Measurements from ENCODE around the gene PRKAG2. TPM values are rescaled to one million over a fixed set of nuclear protein-coding genes. Genes with fewer than 3 reads are reported as not detected.
"Not testable (repeated sequence)": the region's sequence is repeated elsewhere in the genome, so short reads cannot be mapped to it uniquely, and the experiment has no call there.

The PRKAG2 gene
- total RNA-seq, 2 experiments from 2014 or later: 23.5 to 25.6 TPM

- no peaks in the 10 kb centered on the region for H3K27me3 Mint-ChIP-seq
- peaks cover 19% of the 10 kb centered on the region for H3K4me1 Mint-ChIP-seq (ENCODE audit: low read depth)
- CTCF ChIA-PET: interaction anchor here (0.8 to 8.8 kb wide), 3 partner anchors 10 to 123 kb away, joined by 3 to 62 read pairs (median 4); no protein-coding TSS in a partner anchor
- no peaks in the 10 kb centered on the region for H3K36me3 Mint-ChIP-seq
- H3K27ac Mint-ChIP-seq: no peak overlapping the region
- POLR2A ChIA-PET: no interaction called here
- no peak overlapping the region for H3K4me3 Mint-ChIP-seq
- H3K9me3 Mint-ChIP-seq: no peaks in the 10 kb centered on the region
- intact Hi-C loops (cut with micrococcal nuclease): loop anchor here (5.0 to 10.0 kb wide), 2 partner anchors 283 to 440 kb away; no protein-coding TSS in a partner anchor
- peak; percentile 28 for DNase-seq
Measured at GRCh38 chr7:151755131-151755801, 121.6 kb downstream of the PRKAG2 start.

GRCh38 chr7:151754688-151755130, 122.2 kb downstream of the PRKAG2 start:
- no peaks in the 10 kb centered on the region for H3K27me3 Mint-ChIP-seq
- POLR2A ChIA-PET: no interaction called here

DNA sequence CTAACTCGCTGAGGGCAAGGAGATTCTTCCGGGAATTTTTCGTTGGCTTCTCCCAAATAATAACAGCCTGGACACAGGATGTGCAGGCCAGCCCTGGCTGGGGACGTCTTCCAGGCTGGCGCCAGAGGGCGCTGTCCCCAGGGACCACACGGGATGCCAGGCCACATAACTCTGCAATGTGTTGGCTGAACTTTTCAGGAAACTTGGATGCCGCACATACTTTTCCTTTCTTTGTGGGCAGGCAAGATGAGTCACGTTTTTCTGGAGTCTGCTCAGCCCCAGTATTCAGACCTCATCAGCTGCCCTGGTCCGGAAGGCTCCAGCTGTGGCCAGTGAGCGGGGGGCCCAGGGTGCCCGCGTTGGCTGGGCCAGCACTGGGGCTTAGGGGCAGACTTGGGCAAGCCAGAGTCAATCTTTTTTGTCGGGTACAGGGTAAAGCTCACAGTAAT, 122.7 kb downstream of the PRKAG2 start:
- Mint-ChIP-seq H3K36me3 (peaks cover 1% of the 10 kb centered on the region), H3K27me3 (no peaks in the 10 kb centered on the region), H3K4me1 (ENCODE audit: low read depth) (peaks cover 17% of the 10 kb centered on the region), H3K27ac (peak overlapping the region; percentile 13), H3K4me3 (no peak overlapping the region), H3K9me3 (no peaks in the 10 kb centered on the region)
- POLR2A ChIA-PET: no interaction called here
- CTCF ChIA-PET: interaction anchor here (1.0 to 8.8 kb wide), 4 partner anchors 21 to 122 kb away, joined by 3 to 62 read pairs (median 4); no protein-coding TSS in a partner anchor
- intact Hi-C loops (cut with micrococcal nuclease): loop anchor here (10.0 kb wide), 1 partner anchor 439 kb away; no protein-coding TSS in a partner anchor
- peak; percentile 35 for DNase-seq

More at GRCh38 chr7:151754688-151755130, 122.2 kb downstream of the PRKAG2 start:
- H3K36me3 Mint-ChIP-seq: no peaks in the 10 kb centered on the region
- no peak overlapping the region for H3K4me3 Mint-ChIP-seq
- H3K9me3 Mint-ChIP-seq: no peaks in the 10 kb centered on the region
- DNase-seq: no peak
- H3K4me1 Mint-ChIP-seq (ENCODE audit: low read depth): peaks cover 19% of the 10 kb centered on the region
- intact Hi-C loops (cut with micrococcal nuclease): loop anchor here (5.0 to 10.0 kb wide), 2 partner anchors 282 to 440 kb away; no protein-coding TSS in a partner anchor
- CTCF ChIA-PET: interaction anchor here (1.4 to 8.8 kb wide), 3 partner anchors 28 to 122 kb away, joined by 3 to 62 read pairs (median 6); no protein-coding TSS in a partner anchor
- no peak overlapping the region for H3K27ac Mint-ChIP-seq

GRCh38 chr7:151752816-151753595, 123.9 kb downstream of the PRKAG2 start:
- H3K4me3 Mint-ChIP-seq: no peak overlapping the region
- peaks cover 17% of the 10 kb centered on the region for H3K4me1 Mint-ChIP-seq (ENCODE audit: low read depth)
- peaks cover 1% of the 10 kb centered on the region for H3K36me3 Mint-ChIP-seq
- intact Hi-C loops (cut with micrococcal nuclease): loop anchor here (10.0 kb wide), 1 partner anchor 438 kb away; no protein-coding TSS in a partner anchor
- H3K27me3 Mint-ChIP-seq: no peaks in the 10 kb centered on the region
- H3K27ac Mint-ChIP-seq: no peak overlapping the region
- no peak for DNase-seq
- no peaks in the 10 kb centered on the region for H3K9me3 Mint-ChIP-seq
- CTCF ChIA-PET: interaction anchor here (1.0 to 1.4 kb wide), 2 partner anchors 20 to 29 kb away, joined by 3 to 6 read pairs; no protein-coding TSS in a partner anchor
- POLR2A ChIA-PET: no interaction called here

GRCh38 chr7:151752037-151752436, 124.9 kb downstream of the PRKAG2 start:
- intact Hi-C loops (cut with micrococcal nuclease): loop anchor here (10.0 kb wide), 1 partner anchor 437 kb away; no protein-coding TSS in a partner anchor
- DNase-seq: no peak
- peaks cover 24% of the 10 kb centered on the region for H3K4me1 Mint-ChIP-seq (ENCODE audit: low read depth)
- peaks cover 3% of the 10 kb centered on the region for H3K36me3 Mint-ChIP-seq
- H3K27me3 Mint-ChIP-seq: no peaks in the 10 kb centered on the region
- H3K9me3 Mint-ChIP-seq: no peaks in the 10 kb centered on the region
- ChIA-PET POLR2A (no interaction called here), CTCF (interaction anchor here (2.1 kb wide), 1 partner anchor 8 kb away, joined by 9 read pairs; no protein-coding TSS in a partner anchor)
- H3K27ac Mint-ChIP-seq: no peak overlapping the region
- H3K4me3 Mint-ChIP-seq: no peak overlapping the region

GRCh38 chr7:151748733-151749132, 128.2 kb downstream of the PRKAG2 start:
- Mint-ChIP-seq H3K4me3 (no peak overlapping the region), H3K9me3 (no peaks in the 10 kb centered on the region), H3K36me3 (peaks cover 3% of the 10 kb centered on the region), H3K4me1 (ENCODE audit: low read depth) (peaks cover 30% of the 10 kb centered on the region), H3K27me3 (no peaks in the 10 kb centered on the region), H3K27ac (no peak overlapping the region)
- ChIA-PET POLR2A (no interaction called here), CTCF (interaction anchor here (0.7 to 1.1 kb wide), 2 partner anchors 10 to 11 kb away, joined by 3 to 4 read pairs; no protein-coding TSS in a partner anchor)
- intact Hi-C loops (cut with micrococcal nuclease): loop anchor here (5.0 kb wide), 1 partner anchor 396 kb away; no protein-coding TSS in a partner anchor
- no peak for DNase-seq

DNA sequence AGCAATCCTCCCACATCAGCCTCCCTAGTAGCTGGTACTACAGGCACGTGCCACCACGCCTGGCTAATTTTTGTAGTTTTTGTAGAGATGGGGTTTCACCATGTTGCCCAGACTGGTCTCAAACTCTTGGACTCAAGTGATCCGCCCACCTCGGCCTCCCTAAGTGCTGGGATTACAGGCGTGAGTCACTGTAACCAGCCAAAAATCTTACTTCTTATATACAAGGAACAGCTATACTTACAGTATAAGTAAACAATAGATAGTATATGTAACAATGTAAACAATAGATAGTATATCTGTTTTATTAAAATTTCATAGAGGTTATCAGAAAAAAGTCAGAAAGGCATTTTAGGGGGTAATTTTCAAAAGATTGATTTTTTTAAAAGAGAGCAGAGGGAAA, 128.9 kb downstream of the PRKAG2 start:
- H3K9me3 Mint-ChIP-seq, H3K4me3 Mint-ChIP-seq, H3K36me3 Mint-ChIP-seq, H3K27me3 Mint-ChIP-seq, DNase-seq, POLR2A ChIA-PET, H3K27ac Mint-ChIP-seq: not testable (repeated sequence)
- intact Hi-C loops (cut with micrococcal nuclease): loop anchor here (5.0 kb wide), 1 partner anchor 396 kb away; no protein-coding TSS in a partner anchor
- CTCF ChIA-PET: interaction anchor here (0.7 to 1.1 kb wide), 3 partner anchors 11 to 12 kb away, joined by 3 to 4 read pairs (median 3); no protein-coding TSS in a partner anchor
- H3K4me1 Mint-ChIP-seq (ENCODE audit: low read depth): peaks cover 36% of the 10 kb centered on the region

- ChIA-PET POLR2A (interaction anchor here (1.2 kb wide), 1 partner anchor 112 kb away, joined by 4 read pairs; no protein-coding TSS in a partner anchor), CTCF (interaction anchor here (0.6 to 1.3 kb wide), 4 partner anchors 10 to 175 kb away, joined by 3 to 5 read pairs (median 3); no protein-coding TSS in a partner anchor)
- Mint-ChIP-seq H3K27ac (no peak overlapping the region), H3K27me3 (no peaks in the 10 kb centered on the region), H3K9me3 (no peaks in the 10 kb centered on the region), H3K36me3 (peaks cover 3% of the 10 kb centered on the region), H3K4me3 (no peak overlapping the region), H3K4me1 (ENCODE audit: low read depth) (peaks cover 41% of the 10 kb centered on the region)
- DNase-seq: no peak
- intact Hi-C loops (cut with micrococcal nuclease): loop anchor here (2.0 to 5.0 kb wide), 3 partner anchors 19 to 393 kb away; no protein-coding TSS in a partner anchor
Measured at GRCh38 chr7:151745706-151746105, 131.2 kb downstream of the PRKAG2 start.

DNA sequence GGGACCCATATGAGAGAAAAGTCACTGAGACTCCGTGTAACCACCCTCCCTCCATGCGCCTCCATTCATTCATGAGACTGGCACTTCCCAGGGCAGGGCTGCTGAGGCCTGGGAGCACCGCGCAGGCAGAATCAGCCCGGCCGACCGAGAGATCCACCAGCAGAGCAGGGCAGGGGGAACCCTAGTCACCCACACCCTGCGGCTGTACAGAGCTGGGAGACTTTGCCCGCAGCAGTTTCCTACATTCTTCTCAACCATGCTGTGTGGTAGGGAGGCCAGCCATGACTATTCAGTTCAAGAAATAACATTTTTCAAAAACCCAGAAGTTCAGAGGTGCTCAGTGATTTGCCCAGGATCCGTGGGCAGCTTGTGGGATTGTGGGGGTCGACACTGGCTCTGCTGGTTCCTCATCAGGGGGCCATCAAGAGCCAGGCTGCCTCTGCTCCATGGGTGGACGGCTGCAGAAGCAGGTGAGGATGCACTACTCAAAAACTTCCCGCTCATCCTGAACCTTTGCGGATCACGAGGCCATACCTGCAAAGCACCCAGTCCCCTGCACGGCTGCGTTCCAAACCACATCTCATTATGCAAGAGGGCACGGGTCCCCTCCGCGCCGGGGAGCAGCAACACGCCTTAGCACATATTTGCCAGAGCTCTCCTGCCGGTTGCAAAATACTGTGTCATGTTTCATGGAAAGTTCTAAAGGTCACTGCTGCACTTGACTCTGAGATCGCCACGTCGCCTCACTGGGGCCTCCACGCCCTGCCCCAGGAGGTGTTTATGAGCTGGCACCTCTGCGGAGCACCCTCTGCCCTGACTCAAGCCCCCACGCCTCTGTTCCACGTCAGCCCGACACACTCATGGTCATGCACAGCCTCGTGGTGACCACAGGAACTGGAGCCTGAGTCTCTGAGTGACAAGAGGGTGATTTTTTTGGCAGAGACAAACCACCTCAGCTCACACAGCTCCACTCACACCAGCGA, 132.0 kb downstream of the PRKAG2 start:
- H3K9me3 Mint-ChIP-seq: no peaks in the 10 kb centered on the region
- ChIA-PET CTCF (interaction anchor here (0.7 to 1.2 kb wide), 4 partner anchors 9 to 17 kb away, joined by 3 to 5 read pairs (median 4); no protein-coding TSS in a partner anchor), POLR2A (interaction anchor here (0.7 to 1.2 kb wide), 2 partner anchors 112 to 114 kb away, joined by 3 to 4 read pairs; no protein-coding TSS in a partner anchor)
- no peaks in the 10 kb centered on the region for H3K27me3 Mint-ChIP-seq
- peaks cover 3% of the 10 kb centered on the region for H3K36me3 Mint-ChIP-seq
- H3K4me3 Mint-ChIP-seq: no peak overlapping the region
- no peak overlapping the region for H3K27ac Mint-ChIP-seq
- peak; percentile 80 for DNase-seq
- intact Hi-C loops (cut with micrococcal nuclease): loop anchor here (5.0 kb wide), 1 partner anchor 393 kb away; no protein-coding TSS in a partner anchor
- H3K4me1 Mint-ChIP-seq (ENCODE audit: low read depth): peaks cover 41% of the 10 kb centered on the region

DNA sequence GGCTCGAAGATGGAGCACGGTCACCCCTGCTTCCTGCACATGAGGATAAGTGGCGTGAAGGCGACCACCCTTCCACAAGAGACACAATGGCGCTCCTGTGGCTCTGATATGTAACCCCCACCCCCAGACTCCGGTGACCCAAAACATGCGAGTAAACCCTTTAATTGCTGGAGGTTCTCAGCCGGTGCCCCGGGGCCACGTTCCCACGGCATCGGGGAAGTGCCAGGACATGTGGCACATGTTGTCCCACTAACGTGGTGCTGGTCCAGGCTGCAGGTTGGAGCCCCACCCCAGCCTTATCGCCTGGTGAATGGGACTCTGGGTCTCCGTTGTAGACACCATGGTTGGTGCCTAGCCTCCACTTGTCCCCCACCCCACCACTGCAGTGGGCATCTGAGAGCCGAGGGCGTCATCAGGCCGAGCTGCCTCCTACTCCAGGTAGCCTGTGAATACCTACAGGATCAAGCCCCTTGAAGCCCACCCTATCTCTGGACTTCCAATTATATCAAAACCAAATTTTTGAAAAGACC, 132.8 kb downstream of the PRKAG2 start:
- POLR2A ChIA-PET: no interaction called here
- Mint-ChIP-seq H3K36me3 (peaks cover 2% of the 10 kb centered on the region), H3K27ac (no peak overlapping the region), H3K4me1 (ENCODE audit: low read depth) (peaks cover 41% of the 10 kb centered on the region), H3K9me3 (no peaks in the 10 kb centered on the region), H3K27me3 (no peaks in the 10 kb centered on the region), H3K4me3 (no peak overlapping the region)
- DNase-seq: no peak
- intact Hi-C loops (cut with micrococcal nuclease): no loop called here
- CTCF ChIA-PET: interaction anchor here (1.0 kb wide), 1 partner anchor 12 kb away, joined by 4 read pairs; no protein-coding TSS in a partner anchor

All from activated CD4-positive, alpha-beta memory T cell treated with anti-CD3 and anti-CD28 coated beads for 36 hours (primary cell).